SK-N-SH (cell line): Measurements from ENCODE around the gene SMYD1. TPM values are rescaled to one million over a fixed set of nuclear protein-coding genes. Genes with fewer than 3 reads are reported as not detected.

Experiments
- CTCF ChIA-PET: fragments of 300-600, 350-600 bp; formaldehyde crosslinking; extraction: SDS; loops from one replicate; lab custom pipeline; 2021; lab: Yijun Ruan, JAX
- POLR2A ChIA-PET: fragments of 350-600 bp; sonication (Branson Sonifier 250); formaldehyde crosslinking; extraction: SDS; loops from one replicate; lab custom pipeline; 2020; ENCODE audit warnings: antibody characterized with exemption, inconsistent platforms; lab: Yijun Ruan, JAX
- DNase-seq: peaks from one replicate; pipeline ENCODE4 v3.0.0; 2012
- H2AFZ ChIP-seq: fragments of 200-600 bp; sonication (generic); 2 replicates; pipeline ENCODE4 v1.8.1; 2016; ENCODE audit warnings: antibody characterized with exemption, mild to moderate bottlenecking, low read depth
- H3F3A ChIP-seq: fragments of 200-600 bp; sonication (generic); replicated peaks from 2 replicates; pipeline ENCODE3; 2016; ENCODE audit warnings: antibody characterized with exemption, mild to moderate bottlenecking; ENCODE audit not compliant: insufficient read depth
- H3K27ac ChIP-seq, 2 experiments: fragments of 200-500 bp in 1 of 2; fragments of 200-600 bp in 1 of 2; sonication (Bioruptor generic) in 1 of 2; sonication (generic), shearing (Covaris generic) in 1 of 2; 2 replicates each; pipeline versions ENCODE4 v1.5.1 to v1.6.1; 2014 to 2016; ENCODE audit warnings: low read depth in 2 of 2, inconsistent platforms in 1 of 2, low read length in 1 of 2, mild to moderate bottlenecking in 1 of 2, mixed read lengths in 1 of 2
- H3K27me3 ChIP-seq: fragments of 200-600 bp; sonication (generic), shearing (Covaris generic); 2 replicates; pipeline ENCODE4 v1.6.1; 2016; ENCODE audit warnings: mixed run types; ENCODE audit not compliant: insufficient read depth
- H3K36me3 ChIP-seq, 2 experiments: fragments of 200-500 bp in 1 of 2; fragments of 200-600 bp in 1 of 2; sonication (Bioruptor generic) in 1 of 2; sonication (generic) in 1 of 2; replicated peaks in 1 of 2; 2 replicates each; pipeline versions ENCODE3 to v1.5.1; 2014 to 2016; ENCODE audit warnings: low read length in 1 of 2, mild to moderate bottlenecking in 1 of 2; ENCODE audit not compliant: insufficient read depth in 2 of 2, control insufficient read depth in 1 of 2
- H3K4me1 ChIP-seq, 2 experiments: fragments of 200-500 bp in 1 of 2; fragments of 200-600 bp in 1 of 2; sonication (Bioruptor generic) in 1 of 2; sonication (generic), shearing (Covaris generic) in 1 of 2; 2 replicates each; pipeline versions ENCODE4 v1.5.1 to v1.6.1; 2014 to 2016; ENCODE audit warnings: low read depth in 1 of 2, low read length in 1 of 2, mixed run types in 1 of 2; ENCODE audit not compliant: insufficient read depth in 2 of 2, control insufficient read depth in 1 of 2
- H3K4me2 ChIP-seq: fragments of 200-600 bp; sonication (generic), shearing (Covaris generic); 2 replicates; pipeline ENCODE4 v1.6.1; 2017; ENCODE audit warnings: mixed run types
- H3K4me3 ChIP-seq, 2 experiments: fragments of 200-500 bp in 1 of 2; fragments of 200-600 bp in 1 of 2; sonication (Bioruptor generic) in 1 of 2; sonication (generic), shearing (Covaris generic) in 1 of 2; 2 replicates each; pipeline versions ENCODE4 v1.5.1 to v1.8.1; 2014 to 2016; ENCODE audit warnings: low read depth in 2 of 2, inconsistent platforms in 1 of 2, low read length in 1 of 2, mild to moderate bottlenecking in 1 of 2, mixed read lengths in 1 of 2, moderate library complexity in 1 of 2
- H3K79me2 ChIP-seq: fragments of 200-600 bp; sonication (generic); 2 replicates; pipeline ENCODE4 v1.8.1; 2017; ENCODE audit warnings: mild to moderate bottlenecking; ENCODE audit not compliant: insufficient read depth
- H3K9ac ChIP-seq: fragments of 200-600 bp; sonication (generic); 2 replicates; pipeline ENCODE4 v1.6.1; 2017; ENCODE audit warnings: mixed run types
- H3K9me2 ChIP-seq: fragments of 200-600 bp; sonication (generic); 2 replicates; pipeline ENCODE4 v1.6.1; 2017; ENCODE audit warnings: mixed run types
- H3K9me3 ChIP-seq: fragments of 200-600 bp; sonication (generic); 2 replicates; pipeline ENCODE4 v1.6.1; 2017; ENCODE audit warnings: mixed run types, mild to moderate bottlenecking, moderate library complexity
- H4K20me1 ChIP-seq: fragments of 200-600 bp; sonication (generic); 2 replicates; pipeline ENCODE4 v1.6.1; 2017; ENCODE audit warnings: mild to moderate bottlenecking, mixed run types; ENCODE audit not compliant: insufficient read depth
- CHD2 ChIP-seq: fragments of 150-350 bp; IDR thresholded peaks from 2 replicates; pipeline ENCODE4 v1.6.1; 2018; ENCODE audit warnings: low read length; ENCODE audit not compliant: partially characterized antibody
- ELF1 ChIP-seq: IDR thresholded peaks from 2 replicates; pipeline ENCODE4 v1.4.0; 2012
- EP300 ChIP-seq, 2 experiments: IDR thresholded peaks; 2 replicates each; pipeline versions ENCODE4 v1.4.0 to v1.6.1; 2012; ENCODE audit warnings: borderline replicate concordance in 1 of 2, low read depth in 1 of 2, low read length in 1 of 2
- FOXJ3 ChIP-seq: sonication (generic); formaldehyde crosslinking; IDR thresholded peaks from 2 replicates; pipeline ENCODE4 v1.5.1; 2020; ENCODE audit warnings: mild to moderate bottlenecking, missing genetic modification reagents
- FOXM1 ChIP-seq: IDR thresholded peaks from 2 replicates; pipeline ENCODE4 v1.4.0; 2012; ENCODE audit warnings: low read depth, mild to moderate bottlenecking
- GABPA ChIP-seq: IDR thresholded peaks from 2 replicates; pipeline ENCODE4 v1.4.0; 2012; ENCODE audit warnings: low read depth, mild to moderate bottlenecking
- GATA2 ChIP-seq: sonication (generic); formaldehyde crosslinking; IDR thresholded peaks from 2 replicates; pipeline ENCODE4 v1.5.0; 2020; ENCODE audit warnings: mild to moderate bottlenecking, missing genetic modification reagents
- JUND ChIP-seq: IDR thresholded peaks from 2 replicates; pipeline ENCODE4 v1.4.0; 2012
- MXI1 ChIP-seq: IDR thresholded peaks from 2 replicates; pipeline ENCODE4 v1.6.1; 2012; ENCODE audit warnings: mild to moderate bottlenecking, low read depth, low read length, improper control_type of control experiment
- POLR2AphosphoS5 ChIP-seq: IDR thresholded peaks from 2 replicates; pipeline ENCODE4 v1.6.1; 2012; ENCODE audit warnings: low read depth, low read length
- RAD21 ChIP-seq: IDR thresholded peaks from 2 replicates; pipeline ENCODE4 v1.6.1; 2012; ENCODE audit warnings: mild to moderate bottlenecking, low read length
- SIN3A ChIP-seq: IDR thresholded peaks from 2 replicates; pipeline ENCODE4 v1.6.1; 2012; ENCODE audit warnings: low read depth, mild to moderate bottlenecking, low read length, moderate library complexity, borderline replicate concordance
- SMC3 ChIP-seq: IDR thresholded peaks from 2 replicates; pipeline ENCODE4 v1.6.1; 2012; ENCODE audit warnings: low read depth, low read length, improper control_type of control experiment
- TCF12 ChIP-seq: IDR thresholded peaks from 2 replicates; pipeline ENCODE4 v1.4.0; 2012
- TEAD4 ChIP-seq: IDR thresholded peaks from 2 replicates; pipeline ENCODE4 v1.4.0; 2012; ENCODE audit warnings: mild to moderate bottlenecking, borderline replicate concordance; ENCODE audit not compliant: insufficient read depth
- YY1 ChIP-seq: IDR thresholded peaks from 2 replicates; pipeline ENCODE4 v1.4.0; 2012; ENCODE audit warnings: low read depth, mild to moderate bottlenecking
- polyA plus RNA-seq, 3 experiments: library from polyadenylated mRNA; depleted of rRNA; stranded (reverse); fragments of >200 nt; gene quantifications; 2 replicates each; pipeline ENCODE4 v1.2.3, GENCODE V29; 2012
- TF ChIP-seq, protein P1 (sequence below): IDR thresholded peaks from 2 replicates; pipeline ENCODE4 v1.4.0; 2012; ENCODE audit warnings: low read depth, borderline replicate concordance
- TF ChIP-seq, protein P2 (sequence below): IDR thresholded peaks from 2 replicates; pipeline ENCODE4; 2012
- TF ChIP-seq, protein P3 (sequence below): fragments of 200-600 bp; sonication (generic); IDR thresholded peaks from 2 replicates; pipeline ENCODE4 v1.6.1; 2017; ENCODE audit warnings: antibody characterized with exemption, mild to moderate bottlenecking, moderate library complexity

Gene SMYD1
- polyA plus RNA-seq, 1 of the 3 experiments (the other 2 are of a cell fraction): not detected

DNA sequence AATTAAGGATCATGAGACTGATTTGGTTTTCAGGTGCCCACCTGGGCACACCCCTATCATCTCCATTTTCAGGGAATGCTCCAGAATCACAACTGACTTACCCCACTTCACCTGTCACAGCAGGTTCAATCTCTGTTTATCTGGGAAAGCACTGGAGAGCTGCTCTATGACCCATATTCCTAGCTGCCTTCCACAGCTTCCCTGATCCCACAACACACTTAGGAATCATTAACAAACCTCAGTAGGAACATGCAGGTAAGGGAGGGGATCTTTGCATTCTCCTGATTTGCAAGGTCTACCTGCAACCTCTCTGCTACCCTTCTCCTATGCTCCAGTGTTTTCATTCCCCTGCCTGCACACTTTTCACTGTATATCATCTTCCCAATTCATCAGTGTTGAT lies 79.0 kb downstream of the SMYD1 start:
- no peaks in the 10 kb centered on the region for H3K27me3 ChIP-seq
- TF ChIP-seq, protein P1, sequence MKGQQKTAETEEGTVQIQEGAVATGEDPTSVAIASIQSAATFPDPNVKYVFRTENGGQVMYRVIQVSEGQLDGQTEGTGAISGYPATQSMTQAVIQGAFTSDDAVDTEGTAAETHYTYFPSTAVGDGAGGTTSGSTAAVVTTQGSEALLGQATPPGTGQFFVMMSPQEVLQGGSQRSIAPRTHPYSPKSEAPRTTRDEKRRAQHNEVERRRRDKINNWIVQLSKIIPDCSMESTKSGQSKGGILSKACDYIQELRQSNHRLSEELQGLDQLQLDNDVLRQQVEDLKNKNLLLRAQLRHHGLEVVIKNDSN: no peak
- TF ChIP-seq POLR2AphosphoS5 (no peak), RAD21 (no peak), MXI1 (no peak), SIN3A (no peak), GATA2 (CRISPR knock-in tag) (no peak), ELF1 (no peak), GABPA (no peak), TEAD4 (no peak), CHD2 (no peak), YY1 (no peak), EP300 (IDR thresholded peaks at IDR 0.05; ENCODE audit: borderline replicate concordance in 1 of 2, low read depth in 1 of 2, low read length in 1 of 2) (no peak), FOXM1 (no peak), TCF12 (no peak), SMC3 (no peak), FOXJ3 (no peak), JUND (no peak)
- TF ChIP-seq, protein P2, sequence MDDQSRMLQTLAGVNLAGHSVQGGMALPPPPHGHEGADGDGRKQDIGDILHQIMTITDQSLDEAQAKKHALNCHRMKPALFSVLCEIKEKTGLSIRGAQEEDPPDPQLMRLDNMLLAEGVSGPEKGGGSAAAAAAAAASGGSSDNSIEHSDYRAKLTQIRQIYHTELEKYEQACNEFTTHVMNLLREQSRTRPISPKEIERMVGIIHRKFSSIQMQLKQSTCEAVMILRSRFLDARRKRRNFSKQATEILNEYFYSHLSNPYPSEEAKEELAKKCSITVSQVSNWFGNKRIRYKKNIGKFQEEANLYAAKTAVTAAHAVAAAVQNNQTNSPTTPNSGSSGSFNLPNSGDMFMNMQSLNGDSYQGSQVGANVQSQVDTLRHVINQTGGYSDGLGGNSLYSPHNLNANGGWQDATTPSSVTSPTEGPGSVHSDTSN: no peak
- TF ChIP-seq, protein P3, sequence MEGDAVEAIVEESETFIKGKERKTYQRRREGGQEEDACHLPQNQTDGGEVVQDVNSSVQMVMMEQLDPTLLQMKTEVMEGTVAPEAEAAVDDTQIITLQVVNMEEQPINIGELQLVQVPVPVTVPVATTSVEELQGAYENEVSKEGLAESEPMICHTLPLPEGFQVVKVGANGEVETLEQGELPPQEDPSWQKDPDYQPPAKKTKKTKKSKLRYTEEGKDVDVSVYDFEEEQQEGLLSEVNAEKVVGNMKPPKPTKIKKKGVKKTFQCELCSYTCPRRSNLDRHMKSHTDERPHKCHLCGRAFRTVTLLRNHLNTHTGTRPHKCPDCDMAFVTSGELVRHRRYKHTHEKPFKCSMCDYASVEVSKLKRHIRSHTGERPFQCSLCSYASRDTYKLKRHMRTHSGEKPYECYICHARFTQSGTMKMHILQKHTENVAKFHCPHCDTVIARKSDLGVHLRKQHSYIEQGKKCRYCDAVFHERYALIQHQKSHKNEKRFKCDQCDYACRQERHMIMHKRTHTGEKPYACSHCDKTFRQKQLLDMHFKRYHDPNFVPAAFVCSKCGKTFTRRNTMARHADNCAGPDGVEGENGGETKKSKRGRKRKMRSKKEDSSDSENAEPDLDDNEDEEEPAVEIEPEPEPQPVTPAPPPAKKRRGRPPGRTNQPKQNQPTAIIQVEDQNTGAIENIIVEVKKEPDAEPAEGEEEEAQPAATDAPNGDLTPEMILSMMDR: no peak
- no peak overlapping the region for H3K4me2 ChIP-seq
- H3K4me1 ChIP-seq: no peaks in the 10 kb centered on the region
- ChIA-PET CTCF (interaction anchor here (0.7 to 2.2 kb wide), 3 partner anchors 13 to 86 kb away, joined by 4 to 10 read pairs (median 8); no protein-coding TSS in a partner anchor), POLR2A (no interaction called here)
- no peaks in the 10 kb centered on the region for H3K9me2 ChIP-seq
- no peak for DNase-seq
- H3K36me3 ChIP-seq: no peaks in the 10 kb centered on the region
- no peak overlapping the region for H3K9ac ChIP-seq
- no peaks in the 10 kb centered on the region for H3K79me2 ChIP-seq
- H2AFZ ChIP-seq: no peak overlapping the region
- no peaks in the 10 kb centered on the region for H4K20me1 ChIP-seq
- no peak overlapping the region for H3K4me3 ChIP-seq
- H3K27ac ChIP-seq: no peak overlapping the region
- H3K9me3 ChIP-seq: peaks cover 4% of the 10 kb centered on the region; the same call in 1 of the 2 replicates
- H3F3A ChIP-seq: no peaks in the 10 kb centered on the region
